Measurements from ENCODE around the gene NUAK1.

NUAK1 gene

GRCh38 chr12:106063826-106064720, 74.7 kb downstream of the NUAK1 start:
- no peak overlapping the region for H3K4me3 ChIP-seq (ENCODE audit: low read depth, low read length)
- TF ChIP-seq, protein P1, sequence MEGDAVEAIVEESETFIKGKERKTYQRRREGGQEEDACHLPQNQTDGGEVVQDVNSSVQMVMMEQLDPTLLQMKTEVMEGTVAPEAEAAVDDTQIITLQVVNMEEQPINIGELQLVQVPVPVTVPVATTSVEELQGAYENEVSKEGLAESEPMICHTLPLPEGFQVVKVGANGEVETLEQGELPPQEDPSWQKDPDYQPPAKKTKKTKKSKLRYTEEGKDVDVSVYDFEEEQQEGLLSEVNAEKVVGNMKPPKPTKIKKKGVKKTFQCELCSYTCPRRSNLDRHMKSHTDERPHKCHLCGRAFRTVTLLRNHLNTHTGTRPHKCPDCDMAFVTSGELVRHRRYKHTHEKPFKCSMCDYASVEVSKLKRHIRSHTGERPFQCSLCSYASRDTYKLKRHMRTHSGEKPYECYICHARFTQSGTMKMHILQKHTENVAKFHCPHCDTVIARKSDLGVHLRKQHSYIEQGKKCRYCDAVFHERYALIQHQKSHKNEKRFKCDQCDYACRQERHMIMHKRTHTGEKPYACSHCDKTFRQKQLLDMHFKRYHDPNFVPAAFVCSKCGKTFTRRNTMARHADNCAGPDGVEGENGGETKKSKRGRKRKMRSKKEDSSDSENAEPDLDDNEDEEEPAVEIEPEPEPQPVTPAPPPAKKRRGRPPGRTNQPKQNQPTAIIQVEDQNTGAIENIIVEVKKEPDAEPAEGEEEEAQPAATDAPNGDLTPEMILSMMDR (IDR thresholded peaks at IDR 0.05; ENCODE audit: low read depth, low read length): no peak

- no peak overlapping the region for H3K4me3 ChIP-seq (ENCODE audit: low read depth, low read length)
- TF ChIP-seq, protein P1 (IDR thresholded peaks at IDR 0.05; ENCODE audit: low read depth, low read length): no peak
Measured at GRCh38 chr12:106062693-106063092, 76.1 kb downstream of the NUAK1 start.

- TF ChIP-seq, protein P1 (IDR thresholded peaks at IDR 0.05; ENCODE audit: low read depth, low read length): no peak
- H3K4me3 ChIP-seq (ENCODE audit: low read depth, low read length): no peak overlapping the region
Measured at GRCh38 chr12:106058256-106059182, 80.2 kb downstream of the NUAK1 start.

GRCh38 chr12:106054049-106054448, 84.7 kb downstream of the NUAK1 start:
- TF ChIP-seq, protein P1 (IDR thresholded peaks at IDR 0.05; ENCODE audit: low read depth, low read length): no peak
- H3K4me3 ChIP-seq (ENCODE audit: low read depth, low read length): no peak overlapping the region

DNA sequence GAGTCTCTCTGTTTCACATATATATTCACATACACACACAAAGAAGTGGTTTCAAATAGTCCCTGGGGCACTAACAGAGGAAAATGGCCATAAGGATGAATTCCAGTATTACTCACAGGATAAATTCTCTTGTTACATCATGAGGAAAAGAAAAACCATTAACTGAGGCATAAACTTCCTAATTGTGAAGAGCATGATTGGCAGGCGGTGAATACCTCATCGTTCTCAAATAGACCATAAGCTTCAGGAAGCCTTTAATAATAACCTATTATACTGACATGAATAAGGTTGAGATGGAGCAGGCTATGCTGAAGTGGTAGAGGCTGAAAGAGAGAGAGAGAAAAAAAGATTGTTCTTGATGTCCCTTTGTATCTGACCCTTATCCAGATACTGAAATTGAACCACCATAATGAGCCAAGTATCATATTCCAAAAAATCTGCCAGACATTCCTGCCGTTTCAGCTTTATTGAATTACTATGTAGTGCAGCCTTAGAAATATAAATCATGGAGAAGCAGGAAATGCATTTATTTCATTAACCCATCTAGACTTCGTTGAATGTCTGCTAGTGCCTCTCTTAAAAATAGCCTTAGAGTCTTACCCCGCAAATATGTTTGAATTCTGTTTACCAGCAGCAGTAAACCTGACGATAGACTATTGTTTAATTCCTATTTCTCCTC, 86.8 kb downstream of the NUAK1 start:
- H3K4me3 ChIP-seq (ENCODE audit: low read depth, low read length): no peak overlapping the region
- TF ChIP-seq, protein P1 (IDR thresholded peaks at IDR 0.05; ENCODE audit: low read depth, low read length): no peak

GRCh38 chr12:106049546-106049945, 89.2 kb downstream of the NUAK1 start:
- H3K4me3 ChIP-seq (ENCODE audit: low read depth, low read length): no peak overlapping the region
- TF ChIP-seq, protein P1 (IDR thresholded peaks at IDR 0.05; ENCODE audit: low read depth, low read length): no peak

Data from WI38 (cell line).